ENCODE measurements around the gene FOSL1. TPM values are rescaled to one million over a fixed set of nuclear protein-coding genes. Genes with fewer than 3 reads are reported as not detected.

The FOSL1 gene
- total RNA-seq, 4 donors from 2014 or later: 11.9 to 72.7 (median 35.6) TPM

DNA sequence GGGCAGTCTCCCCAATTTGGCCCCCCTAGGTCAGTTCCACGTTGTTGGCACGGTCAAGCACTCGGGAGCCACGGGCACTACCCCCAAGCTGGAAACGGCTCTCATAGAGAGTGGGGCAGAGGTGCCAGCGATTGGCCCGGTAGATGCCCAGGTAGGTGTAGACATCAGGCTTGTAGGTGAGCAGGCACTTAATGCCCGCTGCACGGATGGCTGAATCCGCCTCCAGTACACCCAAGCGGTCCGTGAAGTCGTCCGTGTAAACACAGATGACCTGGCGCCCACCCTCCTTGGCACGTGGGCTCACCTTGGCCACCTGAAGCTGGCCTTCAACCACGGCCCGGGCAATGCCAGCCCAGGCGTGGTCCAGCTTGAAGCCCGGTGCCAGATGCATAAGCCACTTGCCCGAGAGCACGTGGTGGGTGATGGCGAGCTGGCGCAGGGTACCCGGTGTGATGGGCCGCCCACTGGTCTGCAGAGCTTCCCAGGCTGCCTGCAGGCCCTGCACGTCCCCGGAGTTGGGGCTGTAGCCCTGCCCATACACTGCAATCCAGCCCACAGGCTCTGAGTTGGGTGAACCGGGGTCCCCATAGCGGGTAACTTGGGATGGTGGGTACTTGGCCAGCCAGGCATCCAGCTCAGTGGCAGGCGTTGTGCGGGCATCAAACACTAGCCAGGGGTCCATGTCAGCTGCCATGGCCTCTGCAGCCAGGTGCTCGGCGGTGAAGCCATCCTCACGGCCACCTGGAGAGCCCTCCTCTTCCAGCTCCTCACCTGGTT lies 17.4 kb upstream of the FOSL1 start:
- Histone ChIP-seq H3K36me3 (peaks cover 0 to 28% (median 0%) of the 10 kb centered on the region in 3 donors), H3K27ac (peak overlapping the region; percentile 94 to 99 (median 98)), H3K4me3 (peak overlapping the region; percentile 74 to 98 (median 90)), H3K27me3 (no peaks in the 10 kb centered on the region), H3K9me3 (no peaks in the 10 kb centered on the region), H3K4me1 (peaks cover 57 to 85% (median 57%) of the 10 kb centered on the region in 3 donors)
- no peak for DNase-seq
- TF ChIP-seq, protein P1, sequence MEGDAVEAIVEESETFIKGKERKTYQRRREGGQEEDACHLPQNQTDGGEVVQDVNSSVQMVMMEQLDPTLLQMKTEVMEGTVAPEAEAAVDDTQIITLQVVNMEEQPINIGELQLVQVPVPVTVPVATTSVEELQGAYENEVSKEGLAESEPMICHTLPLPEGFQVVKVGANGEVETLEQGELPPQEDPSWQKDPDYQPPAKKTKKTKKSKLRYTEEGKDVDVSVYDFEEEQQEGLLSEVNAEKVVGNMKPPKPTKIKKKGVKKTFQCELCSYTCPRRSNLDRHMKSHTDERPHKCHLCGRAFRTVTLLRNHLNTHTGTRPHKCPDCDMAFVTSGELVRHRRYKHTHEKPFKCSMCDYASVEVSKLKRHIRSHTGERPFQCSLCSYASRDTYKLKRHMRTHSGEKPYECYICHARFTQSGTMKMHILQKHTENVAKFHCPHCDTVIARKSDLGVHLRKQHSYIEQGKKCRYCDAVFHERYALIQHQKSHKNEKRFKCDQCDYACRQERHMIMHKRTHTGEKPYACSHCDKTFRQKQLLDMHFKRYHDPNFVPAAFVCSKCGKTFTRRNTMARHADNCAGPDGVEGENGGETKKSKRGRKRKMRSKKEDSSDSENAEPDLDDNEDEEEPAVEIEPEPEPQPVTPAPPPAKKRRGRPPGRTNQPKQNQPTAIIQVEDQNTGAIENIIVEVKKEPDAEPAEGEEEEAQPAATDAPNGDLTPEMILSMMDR (IDR thresholded peaks at IDR 0.05): no peak
- TF ChIP-seq POLR2A (IDR thresholded peaks at IDR 0.05): no peak
- intact Hi-C loops (cut with DNase I): no loop called here
- 72 to 74% methylated on average over 5 to 19 of the region's 35 CpGs for WGBS, 2 donors

DNA sequence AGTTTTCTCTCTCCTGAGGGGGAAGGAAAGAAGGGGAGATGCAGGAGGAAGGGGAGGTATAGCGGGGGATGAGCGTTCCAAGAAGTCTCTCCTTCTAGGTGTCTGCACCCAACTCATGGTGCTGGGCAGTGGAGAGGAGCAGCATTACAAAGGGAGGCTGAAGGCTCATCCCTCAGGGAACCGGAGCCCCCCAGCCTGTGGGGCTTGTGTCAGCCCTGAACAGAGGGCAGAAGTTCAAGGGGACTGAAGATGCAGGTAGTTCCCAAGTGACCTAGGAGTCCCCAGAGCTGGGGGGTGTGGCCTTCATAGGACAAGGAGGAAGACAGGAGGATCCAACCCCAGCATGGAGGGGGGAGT lies 16.9 kb upstream of the FOSL1 start:
- Histone ChIP-seq H3K36me3 (peaks cover 0 to 22% (median 0%) of the 10 kb centered on the region in 3 donors), H3K4me1 (peaks cover 63 to 85% (median 63%) of the 10 kb centered on the region in 3 donors), H3K4me3 (peak overlapping the region in 2 of 4 donors; percentile 89 to 98), H3K27ac (peak overlapping the region; percentile 94 to 99 (median 98)), H3K27me3 (no peaks in the 10 kb centered on the region), H3K9me3 (no peaks in the 10 kb centered on the region)
- DNase-seq: no peak
- intact Hi-C loops (cut with DNase I): no loop called here
- TF ChIP-seq, protein P1 (IDR thresholded peaks at IDR 0.05): no peak
- TF ChIP-seq POLR2A (IDR thresholded peaks at IDR 0.05): no peak
- WGBS, 2 donors: 83% methylated on average over 2 of the region's 3 CpGs; no CpG with 5 or more reads in 1 of the 2 donors

DNA sequence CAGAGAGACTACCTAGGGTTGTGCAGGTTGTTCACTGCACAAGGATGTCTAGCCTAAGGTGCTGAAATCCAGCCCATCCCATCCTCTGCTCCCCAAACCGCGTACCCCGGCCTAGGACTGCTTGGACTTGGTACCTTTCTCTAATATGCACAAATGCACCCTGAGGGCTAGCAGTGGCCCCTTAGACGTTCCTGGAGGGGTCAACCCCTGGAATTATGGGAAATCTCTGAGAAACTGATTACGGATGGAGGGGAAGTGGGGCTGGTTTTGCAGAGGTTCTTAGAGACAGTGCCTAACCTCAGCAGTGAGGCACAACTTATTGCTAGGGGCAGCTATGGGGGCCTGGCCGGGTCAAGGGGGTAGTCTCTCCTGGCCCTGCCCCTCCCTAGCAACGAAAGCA lies 16.2 kb upstream of the FOSL1 start:
- WGBS, 2 donors: 48 to 80% methylated on average over 3 of the region's 7 CpGs
- Histone ChIP-seq H3K9me3 (no peaks in the 10 kb centered on the region), H3K27me3 (no peaks in the 10 kb centered on the region), H3K36me3 (peaks cover 0 to 16% (median 0%) of the 10 kb centered on the region in 3 donors), H3K4me1 (peaks cover 65 to 86% (median 70%) of the 10 kb centered on the region in 3 donors), H3K4me3 (peak overlapping the region in 2 of 4 donors; percentile 1 to 98), H3K27ac (peak overlapping the region; percentile 94 to 99 (median 98))
- TF ChIP-seq POLR2A (IDR thresholded peaks at IDR 0.05): no peak
- intact Hi-C loops (cut with DNase I): no loop called here
- DNase-seq: no peak

DNA sequence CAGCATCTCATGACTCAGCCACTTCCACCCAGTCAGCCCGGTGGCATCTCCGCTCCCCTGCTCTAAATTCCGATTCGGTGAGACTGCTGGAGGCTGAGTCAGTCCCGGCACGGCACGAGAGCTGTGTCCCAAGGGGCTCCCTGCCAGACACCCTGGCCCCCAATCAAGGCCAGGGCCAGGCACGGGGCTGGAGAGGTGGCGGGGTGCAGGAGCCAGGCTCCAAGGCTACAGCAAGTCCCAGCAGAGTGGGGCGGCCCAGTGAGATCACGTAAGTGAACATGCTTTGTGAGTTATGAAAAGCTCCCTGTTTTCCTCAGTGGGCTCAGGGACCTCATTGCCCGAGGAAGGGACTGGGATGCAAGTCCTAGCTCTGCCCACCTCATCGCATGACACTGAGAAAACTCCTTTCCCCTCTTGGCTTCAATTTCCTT lies 15.6 kb upstream of the FOSL1 start:
- Histone ChIP-seq H3K36me3 (peaks cover 0 to 10% (median 0%) of the 10 kb centered on the region in 3 donors), H3K27me3 (no peaks in the 10 kb centered on the region), H3K9me3 (no peaks in the 10 kb centered on the region), H3K4me1 (peaks cover 60 to 86% (median 67%) of the 10 kb centered on the region in 3 donors), H3K27ac (peak overlapping the region; percentile 94 to 99 (median 98)), H3K4me3 (peak overlapping the region in 3 of 4 donors; percentile 1 to 6 (median 5))
- 10 to 40% methylated on average over 4 to 5 of the region's 13 CpGs for WGBS, 2 donors
- intact Hi-C loops (cut with DNase I): no loop called here
- TF ChIP-seq, protein P1 (IDR thresholded peaks at IDR 0.05): no peak
- peak in 1 of 4 donors; percentile 24 for TF ChIP-seq POLR2A (IDR thresholded peaks at IDR 0.05)
- DNase-seq: no peak

DNA sequence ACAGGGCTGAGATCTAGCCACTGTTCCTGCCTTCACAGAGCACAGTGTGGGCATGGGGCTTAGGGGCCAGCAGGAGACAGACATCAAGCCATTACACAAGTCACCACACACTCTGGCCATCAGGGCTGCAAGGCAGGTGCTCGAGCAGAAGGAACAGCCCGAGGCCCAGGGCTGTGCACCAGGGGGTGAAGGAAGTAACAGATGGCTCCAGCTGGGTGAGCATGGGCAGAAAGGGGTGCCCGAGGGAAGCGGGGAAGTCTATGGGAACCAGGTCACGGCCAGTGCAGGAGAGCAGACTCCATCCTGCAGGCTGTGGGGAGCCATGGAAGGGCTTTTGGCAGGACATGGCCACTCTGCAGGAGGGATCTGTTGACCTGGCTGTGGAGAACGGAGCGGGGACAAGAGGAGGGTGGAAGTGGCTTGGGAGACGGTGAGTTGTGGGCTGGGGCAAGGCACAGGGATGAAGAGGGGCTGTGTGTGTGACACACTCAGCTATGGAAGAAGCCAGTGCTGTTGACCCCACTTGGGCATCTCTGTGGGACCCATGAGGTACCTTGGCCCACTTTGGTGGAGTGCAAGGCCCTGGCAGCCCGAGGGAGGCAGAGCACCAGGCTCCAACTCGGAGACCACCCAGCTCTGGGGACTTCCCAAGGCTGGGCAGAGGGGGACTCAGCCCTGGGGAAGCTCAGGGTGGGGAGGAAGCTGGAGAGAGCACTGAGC lies 15.1 kb upstream of the FOSL1 start:
- 42 to 43% methylated on average over 7 to 8 of the region's 10 CpGs for WGBS, 2 donors
- Histone ChIP-seq H3K27me3 (no peaks in the 10 kb centered on the region), H3K36me3 (peaks cover 0 to 9% (median 0%) of the 10 kb centered on the region in 3 donors), H3K9me3 (no peaks in the 10 kb centered on the region), H3K27ac (peak overlapping the region; percentile 94 to 99 (median 98)), H3K4me3 (peak overlapping the region in 2 of 4 donors; percentile 1 to 6), H3K4me1 (peaks cover 54 to 82% (median 61%) of the 10 kb centered on the region in 3 donors)
- no peak for DNase-seq
- intact Hi-C loops (cut with DNase I): no loop called here
- TF ChIP-seq, protein P1 (IDR thresholded peaks at IDR 0.05): no peak
- no peak for TF ChIP-seq POLR2A (IDR thresholded peaks at IDR 0.05)
